Mesendoderm (in vitro differentiated cells): ENCODE measurements around the gene DOCK2.
"Not testable (repeated sequence)": the region's sequence is repeated elsewhere in the genome, so short reads cannot be mapped to it uniquely, and the experiment has no call there.

Experiments used
- DNase-seq: peaks from one replicate; pipeline ENCODE4 v3.0.0; 2013
- H2AK5ac ChIP-seq: 2 replicates; pipeline ENCODE4 v1.6.1; 2013; ENCODE audit warnings: low read length, inconsistent platforms
- H2BK120ac ChIP-seq: 2 replicates; pipeline ENCODE4 v1.6.1; 2013; ENCODE audit warnings: low read depth, mild to moderate bottlenecking, low read length, moderate library complexity, mixed read lengths
- H2BK15ac ChIP-seq: replicated peaks from 2 replicates; pipeline ENCODE4 v1.6.1; 2013; ENCODE audit warnings: low read depth, mild to moderate bottlenecking, moderate library complexity
- H2BK5ac ChIP-seq: 2 replicates; pipeline ENCODE4 v1.6.1; 2013; ENCODE audit warnings: low read length, inconsistent platforms
- H3K18ac ChIP-seq: 2 replicates; pipeline ENCODE4 v1.6.1; 2013; ENCODE audit warnings: mild to moderate bottlenecking, low read length, mixed read lengths
- H3K23ac ChIP-seq: one replicate; pipeline ENCODE4 v1.6.1; 2013; ENCODE audit warnings: low read length
- H3K27ac ChIP-seq: 2 replicates; pipeline ENCODE4 v1.5.1; 2013; ENCODE audit warnings: low read depth, mild to moderate bottlenecking, inconsistent platforms, low read length, moderate library complexity
- H3K27me3 ChIP-seq: 2 replicates; pipeline ENCODE4 v1.6.1; 2013; ENCODE audit warnings: low read length, control low read depth, mild to moderate bottlenecking, inconsistent platforms; ENCODE audit not compliant: insufficient read depth, poor library complexity
- H3K36me3 ChIP-seq: 2 replicates; pipeline ENCODE4 v1.6.1; 2013; ENCODE audit warnings: low read length, inconsistent platforms; ENCODE audit not compliant: control insufficient read depth, insufficient read depth
- H3K4ac ChIP-seq: one replicate; pipeline ENCODE4 v1.6.1; 2013; ENCODE audit warnings: low read depth, mild to moderate bottlenecking, low read length, moderate library complexity
- H3K4me1 ChIP-seq: 2 replicates; pipeline ENCODE4 v1.6.1; 2013; ENCODE audit warnings: low read depth, low read length, inconsistent platforms; ENCODE audit not compliant: control insufficient read depth
- H3K4me2 ChIP-seq: 2 replicates; pipeline ENCODE4 v1.6.1; 2013; ENCODE audit warnings: low read length
- H3K4me3 ChIP-seq: 2 replicates; pipeline ENCODE4 v1.5.1; 2013; ENCODE audit warnings: mild to moderate bottlenecking, low read length
- H3K56ac ChIP-seq: one replicate; pipeline ENCODE4 v1.6.1; 2013; ENCODE audit warnings: low read length
- H3K79me1 ChIP-seq: 2 replicates; pipeline ENCODE4 v1.6.1; 2013; ENCODE audit warnings: low read length, inconsistent platforms
- H3K79me2 ChIP-seq: 2 replicates; pipeline ENCODE4 v1.6.1; 2013; ENCODE audit warnings: mild to moderate bottlenecking, low read length; ENCODE audit not compliant: control insufficient read depth, insufficient read depth
- H3K9ac ChIP-seq: 2 replicates; pipeline ENCODE4 v1.6.1; 2013; ENCODE audit warnings: low read length, inconsistent platforms
- H4K5ac ChIP-seq: one replicate; pipeline ENCODE4 v1.6.1; 2013; ENCODE audit warnings: low read length
- H4K8ac ChIP-seq: one replicate; pipeline ENCODE4 v1.6.1; 2013; ENCODE audit warnings: low read depth, mild to moderate bottlenecking, control low read depth, low read length, moderate library complexity
- WGBS: extraction: QIAGEN DNeasy Blood & Tissue Kit; methylation state at CpG from one replicate; pipeline ENCODE4 v1.1.7; 2013; ENCODE audit warnings: low lambda C conversion rate, missing lambda C conversion rate; ENCODE audit not compliant: insufficient coverage; ENCODE audit errors: extremely low coverage; 5-methylcytosine and 5-hydroxymethylcytosine counted together

The DOCK2 gene

GRCh38 chr5:169724303-169725087, 87.4 kb downstream of the DOCK2 start:
- Histone ChIP-seq H2BK15ac (no peak overlapping the region), H2AK5ac (no peak overlapping the region), H4K5ac (no peak overlapping the region), H2BK5ac (no peak overlapping the region), H3K27me3 (no peaks in the 10 kb centered on the region), H3K4ac (no peak overlapping the region), H3K23ac (no peak overlapping the region), H3K27ac (no peak overlapping the region), H3K79me1 (no peaks in the 10 kb centered on the region), H3K4me1 (no peaks in the 10 kb centered on the region), H3K56ac (no peak overlapping the region), H3K4me2 (no peak overlapping the region), H4K8ac (no peak overlapping the region), H3K4me3 (no peak overlapping the region), H3K9ac (no peak overlapping the region), H3K36me3 (no peaks in the 10 kb centered on the region), H2BK120ac (no peak overlapping the region), H3K18ac (no peak overlapping the region), H3K79me2 (no peaks in the 10 kb centered on the region)
- DNase-seq: no peak
- 100% methylated on average over 1 of the region's 10 CpGs for WGBS

- not testable (repeated sequence) for H3K4me1 ChIP-seq, H3K4me2 ChIP-seq, H3K56ac ChIP-seq, H3K27me3 ChIP-seq, H3K9ac ChIP-seq, H2BK5ac ChIP-seq, DNase-seq, H2BK15ac ChIP-seq, H4K5ac ChIP-seq, H3K79me1 ChIP-seq, H3K27ac ChIP-seq, H2BK120ac ChIP-seq, H3K4me3 ChIP-seq, H4K8ac ChIP-seq, H3K18ac ChIP-seq, H3K79me2 ChIP-seq, H2AK5ac ChIP-seq, H3K4ac ChIP-seq, H3K36me3 ChIP-seq, H3K23ac ChIP-seq
- no CpG with 5 or more reads among the region's 4 CpGs for WGBS
Observed at GRCh38 chr5:169725665-169726064, 88.6 kb downstream of the DOCK2 start.

GRCh38 chr5:169728418-169728817, 91.3 kb downstream of the DOCK2 start:
- Histone ChIP-seq H3K18ac (no peak overlapping the region), H2BK5ac (no peak overlapping the region), H2BK15ac (no peak overlapping the region), H3K4me1 (no peaks in the 10 kb centered on the region), H3K27me3 (no peaks in the 10 kb centered on the region), H2AK5ac (no peak overlapping the region), H3K23ac (no peak overlapping the region), H3K79me1 (no peaks in the 10 kb centered on the region), H3K4me2 (no peak overlapping the region), H4K8ac (no peak overlapping the region), H3K4me3 (no peak overlapping the region), H3K36me3 (no peaks in the 10 kb centered on the region), H3K9ac (no peak overlapping the region), H3K56ac (no peak overlapping the region), H3K4ac (no peak overlapping the region), H3K79me2 (no peaks in the 10 kb centered on the region), H3K27ac (no peak overlapping the region), H4K5ac (no peak overlapping the region), H2BK120ac (no peak overlapping the region)
- no peak for DNase-seq
- no CpG with 5 or more reads among the region's 1 CpG for WGBS

GRCh38 chr5:169731221-169731620, 94.1 kb downstream of the DOCK2 start:
- Histone ChIP-seq H3K4me1 (no peaks in the 10 kb centered on the region), H3K9ac (no peak overlapping the region), H3K79me2 (no peaks in the 10 kb centered on the region), H2BK5ac (no peak overlapping the region), H2BK120ac (no peak overlapping the region), H3K27ac (no peak overlapping the region), H4K5ac (no peak overlapping the region), H2BK15ac (no peak overlapping the region), H3K79me1 (no peaks in the 10 kb centered on the region), H3K23ac (no peak overlapping the region), H3K4ac (no peak overlapping the region), H2AK5ac (no peak overlapping the region), H3K36me3 (no peaks in the 10 kb centered on the region), H3K4me3 (no peak overlapping the region), H3K18ac (no peak overlapping the region), H4K8ac (no peak overlapping the region), H3K27me3 (no peaks in the 10 kb centered on the region), H3K56ac (no peak overlapping the region), H3K4me2 (no peak overlapping the region)
- WGBS: no CpG with 5 or more reads among the region's 6 CpGs
- DNase-seq: no peak

- Histone ChIP-seq H3K79me2 (no peaks in the 10 kb centered on the region), H2AK5ac (no peak overlapping the region), H2BK15ac (no peak overlapping the region), H3K23ac (no peak overlapping the region), H3K4me1 (no peaks in the 10 kb centered on the region), H4K5ac (no peak overlapping the region), H3K79me1 (no peaks in the 10 kb centered on the region), H3K9ac (no peak overlapping the region), H3K4me3 (no peak overlapping the region), H3K56ac (no peak overlapping the region), H4K8ac (no peak overlapping the region), H3K4ac (no peak overlapping the region), H3K27ac (no peak overlapping the region), H2BK5ac (no peak overlapping the region), H2BK120ac (no peak overlapping the region), H3K4me2 (no peak overlapping the region), H3K27me3 (no peaks in the 10 kb centered on the region), H3K36me3 (no peaks in the 10 kb centered on the region), H3K18ac (no peak overlapping the region)
- DNase-seq: no peak
- no CpG with 5 or more reads among the region's 1 CpG for WGBS
Observed at GRCh38 chr5:169732841-169733240, 95.8 kb downstream of the DOCK2 start.

- Histone ChIP-seq H3K79me1 (no peaks in the 10 kb centered on the region), H4K8ac (no peak overlapping the region), H3K4ac (no peak overlapping the region), H3K4me1 (no peaks in the 10 kb centered on the region), H2BK120ac (no peak overlapping the region), H3K56ac (no peak overlapping the region), H3K36me3 (no peaks in the 10 kb centered on the region), H3K9ac (no peak overlapping the region), H3K27ac (no peak overlapping the region), H3K4me3 (no peak overlapping the region), H3K18ac (no peak overlapping the region), H2BK15ac (no peak overlapping the region), H2AK5ac (no peak overlapping the region), H3K23ac (no peak overlapping the region), H3K79me2 (no peaks in the 10 kb centered on the region), H3K27me3 (no peaks in the 10 kb centered on the region), H2BK5ac (no peak overlapping the region), H3K4me2 (no peak overlapping the region), H4K5ac (no peak overlapping the region)
- WGBS: no CpG with 5 or more reads among the region's 3 CpGs
- DNase-seq: no peak
Observed at GRCh38 chr5:169735913-169736312, 98.8 kb downstream of the DOCK2 start.
